ENCODE data around the gene SLC2A5. TPM values are rescaled to one million over a fixed set of nuclear protein-coding genes. Genes with fewer than 3 reads are reported as not detected.

SLC2A5 gene, protein sequence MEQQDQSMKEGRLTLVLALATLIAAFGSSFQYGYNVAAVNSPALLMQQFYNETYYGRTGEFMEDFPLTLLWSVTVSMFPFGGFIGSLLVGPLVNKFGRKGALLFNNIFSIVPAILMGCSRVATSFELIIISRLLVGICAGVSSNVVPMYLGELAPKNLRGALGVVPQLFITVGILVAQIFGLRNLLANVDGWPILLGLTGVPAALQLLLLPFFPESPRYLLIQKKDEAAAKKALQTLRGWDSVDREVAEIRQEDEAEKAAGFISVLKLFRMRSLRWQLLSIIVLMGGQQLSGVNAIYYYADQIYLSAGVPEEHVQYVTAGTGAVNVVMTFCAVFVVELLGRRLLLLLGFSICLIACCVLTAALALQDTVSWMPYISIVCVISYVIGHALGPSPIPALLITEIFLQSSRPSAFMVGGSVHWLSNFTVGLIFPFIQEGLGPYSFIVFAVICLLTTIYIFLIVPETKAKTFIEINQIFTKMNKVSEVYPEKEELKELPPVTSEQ
- not detected for total RNA-seq

DNA sequence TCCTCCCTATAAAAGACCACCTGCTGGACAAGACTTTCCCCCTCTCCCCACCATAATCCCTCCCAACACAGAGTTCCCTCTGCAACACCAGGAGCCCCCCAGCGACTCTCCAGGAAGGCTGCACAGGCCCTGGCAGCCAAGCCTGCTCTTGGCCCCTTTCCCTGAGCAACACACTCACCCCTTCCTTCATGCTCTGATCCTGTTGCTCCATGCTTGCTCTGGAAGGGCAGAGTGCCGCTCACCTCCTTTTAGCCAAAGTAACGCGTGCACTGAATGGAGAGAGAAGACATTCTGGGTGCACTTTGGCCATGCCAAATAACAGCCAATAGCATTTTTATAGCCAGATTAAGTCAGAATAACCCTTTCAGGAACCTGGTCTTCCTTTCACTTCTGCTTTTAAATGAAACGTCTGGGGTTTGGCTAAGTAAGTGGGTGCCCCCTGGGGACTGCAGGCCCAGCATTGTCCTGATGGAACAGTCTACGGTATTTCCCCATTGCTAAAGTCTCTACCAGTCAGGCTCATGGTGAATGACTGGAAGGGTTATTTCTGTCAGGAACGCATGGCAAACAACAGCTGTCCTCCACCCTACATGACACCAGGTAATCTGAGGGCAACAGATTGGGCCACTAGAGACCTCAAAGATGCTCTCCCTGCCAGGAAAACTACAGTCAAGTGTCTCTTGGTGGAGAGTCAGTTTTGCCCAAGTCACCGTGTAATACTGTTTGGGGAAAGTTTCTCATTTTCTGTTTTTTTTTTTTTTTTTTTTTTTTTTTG, at the start of gene SLC2A5:
TSS of gene SLC2A5 (minus strand) at position 310 of the 775 bp plus-strand sequence. CDS start at position 211, 99 bp downstream.
- ATAC-seq = peak in 1 of 2 donors; percentile 15
- DNase-seq (ENCODE audit: low spot score) = no peak
- no peak within 1 kb of the TSS for H3K27ac Mint-ChIP-seq
- no peak within 1 kb of the TSS for H3K4me3 Mint-ChIP-seq
- peaks cover 3 to 5% of the 10 kb centered on the region in 2 donors for H3K4me1 Mint-ChIP-seq (ENCODE audit: low read depth in 2 of 2)
- no peaks in the 10 kb centered on the region for H3K36me3 Mint-ChIP-seq
- peaks cover 3 to 19% of the 10 kb centered on the region in 2 donors for H3K27me3 Mint-ChIP-seq
- no peaks in the 10 kb centered on the region for H3K9me3 Mint-ChIP-seq

DNA sequence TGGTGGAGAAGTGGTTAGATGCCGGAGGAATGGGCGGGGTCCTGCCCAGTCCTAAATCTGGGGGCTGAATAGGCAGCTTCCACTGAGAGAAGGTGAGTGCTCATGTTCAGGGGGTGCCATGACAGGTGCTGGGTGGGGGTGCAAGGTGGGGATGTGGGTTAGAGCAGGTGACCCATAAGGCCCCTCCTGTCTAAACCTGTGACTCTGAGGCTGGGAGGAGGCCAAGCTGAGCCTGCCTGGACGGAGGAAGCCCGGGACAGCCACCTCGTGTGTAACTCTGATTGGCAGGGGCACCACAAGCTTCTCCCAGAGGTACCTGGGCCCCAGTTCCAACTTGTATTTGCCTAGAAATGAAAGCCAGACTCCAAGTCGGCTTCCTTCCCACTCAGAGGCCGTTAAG, 48.8 kb upstream of the SLC2A5 start:
- no peaks in the 10 kb centered on the region for H3K36me3 Mint-ChIP-seq
- no peak for ATAC-seq
- no peak overlapping the region for H3K27ac Mint-ChIP-seq
- H3K4me3 Mint-ChIP-seq = no peak overlapping the region
- H3K9me3 Mint-ChIP-seq = no peaks in the 10 kb centered on the region
- no peaks in the 10 kb centered on the region for H3K27me3 Mint-ChIP-seq
- no peak for DNase-seq (ENCODE audit: low spot score)
- H3K4me1 Mint-ChIP-seq (ENCODE audit: low read depth in 2 of 2) = peaks cover 7 to 10% of the 10 kb centered on the region in 2 donors

DNA sequence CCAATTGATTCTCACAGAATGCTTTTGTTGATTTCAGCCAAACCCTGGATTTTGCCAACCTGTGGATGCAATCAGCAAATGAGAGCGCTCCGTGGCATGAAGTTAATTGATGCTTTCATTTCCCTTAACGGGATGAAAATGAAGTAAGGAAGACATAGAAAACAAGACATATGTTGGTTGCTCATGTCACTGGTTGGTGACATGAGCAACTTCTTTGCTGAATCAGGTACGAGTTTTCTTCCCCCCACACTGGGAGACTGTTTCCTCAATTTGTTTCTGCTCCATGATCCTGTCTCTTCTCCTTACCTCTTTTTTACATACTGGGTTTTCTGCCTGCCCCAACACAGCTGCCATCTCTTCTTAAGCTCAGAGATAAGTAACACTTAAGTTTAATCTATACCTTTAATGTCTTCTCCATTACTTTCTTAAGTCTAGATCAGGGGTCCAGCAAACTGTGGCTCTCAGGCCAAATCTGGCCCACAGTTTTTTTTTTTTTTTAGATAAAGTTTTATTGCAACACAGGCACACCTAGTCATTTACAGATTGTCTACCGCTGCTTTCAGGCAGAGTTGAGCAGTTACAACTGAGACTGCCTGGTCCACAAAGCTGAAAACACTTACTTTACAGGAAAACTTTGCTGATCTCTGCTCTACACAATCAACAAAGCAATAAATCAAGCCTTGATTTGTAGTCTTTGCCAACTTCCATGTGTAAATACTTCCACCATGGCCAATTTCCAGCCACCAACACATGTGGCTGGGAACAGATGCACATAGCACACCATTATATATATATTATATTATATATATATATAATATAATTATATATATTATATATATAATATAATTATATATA, 46.1 kb upstream of the SLC2A5 start:
- no peaks in the 10 kb centered on the region for H3K27me3 Mint-ChIP-seq
- peaks cover 0 to 3% of the 10 kb centered on the region in 2 donors for H3K4me1 Mint-ChIP-seq (ENCODE audit: low read depth in 2 of 2)
- ATAC-seq (no peak), DNase-seq (ENCODE audit: low spot score) (no peak)
- H3K4me3 Mint-ChIP-seq = no peak overlapping the region
- no peaks in the 10 kb centered on the region for H3K36me3 Mint-ChIP-seq
- no peak overlapping the region for H3K27ac Mint-ChIP-seq
- no peaks in the 10 kb centered on the region for H3K9me3 Mint-ChIP-seq

DNA sequence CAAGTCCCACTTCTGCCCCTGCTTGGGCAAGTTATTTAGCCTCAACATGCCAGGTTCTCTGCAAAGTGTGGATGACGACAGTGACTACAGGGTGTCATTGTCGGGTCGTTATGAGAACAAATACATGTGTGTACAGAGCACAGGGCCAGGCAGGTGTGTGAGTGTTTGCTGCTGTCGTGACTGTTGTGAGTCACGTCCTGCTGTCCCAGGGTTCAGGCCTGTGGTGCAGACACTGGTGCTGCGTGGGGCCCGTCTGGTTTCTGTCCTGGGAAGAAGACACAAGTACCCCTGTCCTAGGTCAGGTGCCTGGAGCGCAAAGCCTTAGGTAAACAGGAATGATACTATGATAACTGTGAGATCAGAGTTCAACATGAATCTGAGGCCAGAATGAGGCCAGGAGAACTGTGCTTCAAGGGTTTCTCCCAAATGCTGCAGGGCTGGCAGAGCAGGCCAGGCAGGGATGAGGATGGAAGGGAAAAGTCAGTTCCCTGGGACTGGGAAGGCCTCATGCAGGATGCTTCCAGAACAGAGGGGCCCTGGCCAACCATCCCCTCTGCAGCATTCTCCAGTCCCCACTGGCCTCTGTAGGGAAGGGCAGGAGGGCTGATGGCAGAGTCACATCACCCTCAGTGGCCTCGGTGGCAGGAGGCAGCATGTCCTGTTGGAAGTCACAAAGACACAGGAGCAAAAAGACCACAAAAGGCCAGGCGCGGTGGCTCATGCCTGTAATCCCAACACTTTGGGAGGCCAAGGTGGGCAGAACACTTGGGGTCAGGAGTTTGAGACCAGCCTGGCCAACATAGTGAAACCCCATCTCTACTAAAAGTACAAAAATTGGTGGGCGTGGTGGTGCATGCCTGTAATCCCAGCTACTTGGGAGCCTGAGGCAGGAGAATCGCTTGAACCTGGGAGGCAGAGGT, 43.8 kb upstream of the SLC2A5 start:
- ATAC-seq (no peak), DNase-seq (ENCODE audit: low spot score) (no peak)
- Mint-ChIP-seq H3K4me3 (no peak overlapping the region), H3K36me3 (no peaks in the 10 kb centered on the region), H3K4me1 (ENCODE audit: low read depth in 2 of 2) (no peaks in the 10 kb centered on the region), H3K27me3 (no peaks in the 10 kb centered on the region), H3K27ac (no peak overlapping the region), H3K9me3 (no peaks in the 10 kb centered on the region)

DNA sequence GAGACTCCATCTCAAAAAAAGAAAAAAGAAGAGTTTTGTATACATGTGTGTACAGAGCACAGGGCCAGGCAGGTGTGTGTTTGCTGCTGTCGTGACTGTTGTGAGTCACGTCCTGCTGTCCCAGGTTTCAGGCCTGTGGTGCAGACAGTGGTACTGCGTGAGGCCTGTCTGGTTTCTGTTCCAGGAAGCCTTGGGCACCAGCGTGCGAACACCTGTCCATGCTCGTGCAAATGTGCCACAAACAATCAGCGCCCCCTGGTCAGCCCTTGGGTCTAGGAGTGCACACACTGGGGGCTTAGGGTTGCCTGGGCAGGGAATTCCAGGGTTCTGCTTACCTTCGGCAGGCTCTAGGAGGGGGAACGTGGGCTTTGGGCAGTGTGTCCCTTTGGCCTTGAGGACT, 42.5 kb upstream of the SLC2A5 start:
- no peaks in the 10 kb centered on the region for H3K4me1 Mint-ChIP-seq (ENCODE audit: low read depth in 2 of 2)
- peak; percentile 14 to 21 for ATAC-seq
- H3K36me3 Mint-ChIP-seq = no peaks in the 10 kb centered on the region
- H3K4me3 Mint-ChIP-seq = no peak overlapping the region
- no peaks in the 10 kb centered on the region for H3K27me3 Mint-ChIP-seq
- DNase-seq (ENCODE audit: low spot score) = no peak
- no peak overlapping the region for H3K27ac Mint-ChIP-seq
- no peaks in the 10 kb centered on the region for H3K9me3 Mint-ChIP-seq

DNA sequence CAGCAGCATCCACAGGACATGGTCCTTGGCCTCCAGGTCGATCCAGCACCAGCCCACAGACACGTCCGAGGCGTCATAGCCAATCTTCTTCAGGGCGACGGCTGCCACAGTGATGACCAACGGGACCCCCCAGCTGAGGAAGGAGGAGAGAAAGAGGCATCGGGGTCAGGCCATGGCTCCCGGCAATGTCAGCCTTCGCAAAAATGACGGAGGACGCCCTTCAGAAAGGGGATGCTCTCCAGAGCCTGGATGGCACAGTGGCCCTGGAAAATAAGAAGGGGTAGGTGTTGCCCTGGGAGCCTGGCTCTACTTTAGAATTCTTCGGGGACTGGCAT, 41.9 kb upstream of the SLC2A5 start:
- DNase-seq (ENCODE audit: low spot score) = no peak
- H3K4me3 Mint-ChIP-seq = no peak overlapping the region
- no peak overlapping the region for H3K27ac Mint-ChIP-seq

DNA sequence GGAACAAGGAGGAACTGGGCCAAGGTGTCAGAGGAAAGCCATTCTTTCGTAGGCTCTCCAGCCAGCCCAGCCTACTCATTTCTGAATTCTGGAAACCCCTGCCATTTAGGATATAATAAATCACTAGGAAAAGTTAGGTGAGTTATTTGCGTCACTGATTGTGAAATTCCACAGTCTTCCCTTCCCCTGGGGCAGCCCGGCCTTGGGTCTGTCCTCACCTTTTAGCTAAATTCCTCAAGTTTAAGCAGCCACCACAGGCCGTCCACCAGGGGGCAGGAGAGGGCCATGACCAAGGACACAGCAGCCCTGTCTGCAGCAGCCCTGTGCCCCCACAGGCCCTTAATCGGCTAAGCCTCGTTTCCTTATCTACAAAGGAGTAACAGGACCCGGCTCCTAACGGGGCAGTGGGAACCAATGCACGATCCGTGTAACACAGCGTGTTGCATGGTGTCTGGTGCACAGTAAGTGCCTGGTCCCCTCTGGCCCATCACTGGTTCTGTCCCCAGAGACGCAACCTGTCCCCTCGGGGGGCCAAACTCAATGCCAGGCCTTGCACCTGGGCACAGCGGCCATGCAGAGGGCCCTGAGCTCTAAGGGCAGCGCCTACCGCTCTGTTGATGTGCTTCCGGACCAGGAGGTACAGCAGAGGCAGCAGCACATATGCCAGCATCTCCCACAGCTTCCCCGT, 41.4 kb upstream of the SLC2A5 start:
- Mint-ChIP-seq H3K9me3 (no peaks in the 10 kb centered on the region), H3K27me3 (no peaks in the 10 kb centered on the region), H3K4me1 (ENCODE audit: low read depth in 2 of 2) (no peaks in the 10 kb centered on the region), H3K36me3 (no peaks in the 10 kb centered on the region), H3K27ac (no peak overlapping the region), H3K4me3 (no peak overlapping the region)
- peak; percentile 52 to 76 for ATAC-seq
- peak; percentile 78 for DNase-seq (ENCODE audit: low spot score)

More for the DNA sequence above, 41.9 kb upstream of the SLC2A5 start:
- Mint-ChIP-seq H3K4me1 (ENCODE audit: low read depth in 2 of 2) (no peaks in the 10 kb centered on the region), H3K9me3 (no peaks in the 10 kb centered on the region), H3K27me3 (no peaks in the 10 kb centered on the region), H3K36me3 (no peaks in the 10 kb centered on the region)
- ATAC-seq = no peak

DNA sequence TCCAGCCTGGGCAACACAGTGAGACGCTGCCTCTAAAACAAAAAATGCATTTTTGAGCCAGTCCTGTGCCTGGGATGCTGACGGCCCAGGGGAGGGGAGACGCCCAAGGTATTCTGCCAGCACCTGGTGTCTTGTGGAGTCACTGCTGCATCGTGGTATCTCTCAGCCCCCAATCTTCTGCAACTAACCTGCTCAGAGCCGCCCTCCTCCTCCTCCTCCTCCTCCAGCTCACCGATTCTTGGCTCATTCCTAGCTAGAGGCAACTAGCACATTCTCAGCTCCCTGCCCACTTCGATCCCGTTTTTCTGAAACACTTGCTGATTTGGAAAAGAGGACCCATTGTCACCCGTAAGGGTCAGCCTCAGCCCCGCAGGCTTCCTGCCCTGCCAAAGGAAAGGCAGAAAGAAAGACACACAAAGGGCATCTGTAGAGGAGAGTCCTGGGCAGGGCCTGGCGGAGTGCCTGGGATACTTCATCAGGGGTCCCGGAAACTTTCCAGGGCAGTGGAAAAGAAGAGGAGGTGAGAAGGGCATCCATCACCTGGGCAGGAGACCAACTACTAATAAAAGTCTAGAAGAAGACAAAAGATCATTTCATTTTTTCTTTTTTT, 38.7 kb upstream of the SLC2A5 start:
- Mint-ChIP-seq H3K9me3 (no peaks in the 10 kb centered on the region), H3K36me3 (no peaks in the 10 kb centered on the region), H3K4me1 (ENCODE audit: low read depth in 2 of 2) (no peaks in the 10 kb centered on the region), H3K27me3 (no peaks in the 10 kb centered on the region), H3K4me3 (no peak overlapping the region), H3K27ac (no peak overlapping the region)
- ATAC-seq (no peak), DNase-seq (ENCODE audit: low spot score) (no peak)

DNA sequence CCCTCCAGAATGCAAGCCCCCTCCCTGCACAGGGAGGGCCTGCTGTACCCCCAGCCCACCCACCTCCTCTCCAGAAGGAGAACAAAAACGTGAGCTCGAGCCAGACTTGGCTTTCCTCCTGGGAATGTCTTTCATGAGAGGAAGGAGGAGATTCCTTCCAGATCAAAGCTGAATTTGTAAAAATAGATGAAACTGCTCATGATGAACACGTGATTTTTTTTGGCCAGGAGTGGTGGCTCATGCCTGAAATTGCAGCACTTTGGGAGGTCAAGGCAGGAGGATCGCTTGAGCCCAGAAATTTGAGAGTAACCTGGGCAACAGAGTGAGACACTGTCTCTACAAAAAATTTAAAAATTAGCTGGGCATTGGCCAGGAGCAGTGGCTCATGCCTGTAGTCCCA, 37.7 kb upstream of the SLC2A5 start:
- DNase-seq (ENCODE audit: low spot score) (no peak), ATAC-seq (no peak)
- no peaks in the 10 kb centered on the region for H3K27me3 Mint-ChIP-seq
- H3K4me1 Mint-ChIP-seq (ENCODE audit: low read depth in 2 of 2) = no peaks in the 10 kb centered on the region
- no peak overlapping the region for H3K4me3 Mint-ChIP-seq
- H3K36me3 Mint-ChIP-seq = no peaks in the 10 kb centered on the region
- H3K27ac Mint-ChIP-seq = no peak overlapping the region
- no peaks in the 10 kb centered on the region for H3K9me3 Mint-ChIP-seq

DNA sequence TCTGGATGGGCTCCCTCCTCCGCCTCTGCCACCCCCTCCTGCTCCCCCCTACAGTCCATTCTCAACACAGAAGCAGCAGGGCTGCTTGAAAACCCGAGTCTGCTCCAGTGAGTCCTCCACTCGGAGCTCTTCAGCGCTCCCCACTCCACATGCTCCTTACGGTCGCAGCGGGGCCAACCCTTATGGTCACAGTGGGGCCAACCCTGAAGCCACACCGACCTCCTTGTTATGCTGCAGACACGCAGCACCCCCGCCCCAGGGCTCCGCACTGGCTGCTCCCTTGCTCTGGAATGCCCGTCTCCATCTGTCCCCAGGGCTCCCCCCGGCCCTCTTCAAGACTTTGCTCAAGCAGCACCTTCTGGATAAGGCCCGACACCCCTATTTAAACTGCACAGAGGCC, 36.9 kb upstream of the SLC2A5 start:
- no peak for DNase-seq (ENCODE audit: low spot score)
- no peak overlapping the region for H3K4me3 Mint-ChIP-seq
- H3K36me3 Mint-ChIP-seq = no peaks in the 10 kb centered on the region
- no peak overlapping the region for H3K27ac Mint-ChIP-seq
- no peaks in the 10 kb centered on the region for H3K4me1 Mint-ChIP-seq (ENCODE audit: low read depth in 2 of 2)
- no peaks in the 10 kb centered on the region for H3K9me3 Mint-ChIP-seq
- ATAC-seq = no peak
- H3K27me3 Mint-ChIP-seq = no peaks in the 10 kb centered on the region

DNA sequence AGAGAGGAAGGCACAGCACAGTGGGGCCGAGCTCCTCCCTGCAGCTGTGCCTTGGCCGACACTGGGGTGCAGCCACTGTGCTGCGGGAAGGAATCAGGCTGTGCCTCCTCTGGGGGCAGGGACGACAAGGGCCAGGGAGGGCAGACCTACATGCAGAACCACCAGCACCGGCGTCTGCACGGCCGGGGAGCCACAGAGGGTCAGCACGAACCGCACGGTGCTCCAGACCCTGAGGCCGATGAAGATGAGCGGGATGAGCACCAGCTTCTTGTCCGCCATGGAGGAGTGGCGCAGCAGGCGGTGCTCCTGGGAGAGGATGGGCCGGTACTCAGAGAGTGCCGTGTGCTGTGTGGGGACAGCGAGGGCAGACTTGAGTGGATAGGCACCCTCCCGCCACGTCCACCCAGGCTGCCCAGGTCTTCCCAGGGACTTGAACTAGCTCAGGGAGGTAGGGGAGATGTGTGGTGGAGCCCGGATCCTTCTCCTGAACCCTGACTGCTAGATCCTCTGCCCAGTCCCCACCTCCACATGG, 36.0 kb upstream of the SLC2A5 start:
- Mint-ChIP-seq H3K4me3 (no peak overlapping the region), H3K9me3 (no peaks in the 10 kb centered on the region), H3K4me1 (ENCODE audit: low read depth in 2 of 2) (no peaks in the 10 kb centered on the region), H3K27me3 (no peaks in the 10 kb centered on the region), H3K36me3 (no peaks in the 10 kb centered on the region), H3K27ac (no peak overlapping the region)
- ATAC-seq (peak; percentile 29 to 34), DNase-seq (ENCODE audit: low spot score) (no peak)

Measured in natural killer cell treated with Interleukin-12 subunit alpha and Interleukin-12 subunit beta and Interleukin-15 and Interleukin-18, amount 100 ng/mL, for 72 hours (primary cell).